GM19351 (cell line): Measurements from ENCODE around the gene ARL15.

Source experiments
- ATAC-seq: cut with Tn5 transposase; IDR thresholded peaks from one replicate; pipeline ENCODE4 v1.9.1; 2021; ENCODE audit warnings: mild to moderate bottlenecking, moderate library complexity; ENCODE audit not compliant: unreplicated experiment

Gene ARL15

GRCh38 chr5:54315736-54316528 is 5.6 kb upstream of the ARL15 start:
- ATAC-seq: no peak

GRCh38 chr5:54313311-54314270 is 3.2 kb upstream of the ARL15 start:
- ATAC-seq: no peak

GRCh38 chr5:54312499-54312898 is 2.1 kb upstream of the ARL15 start:
- no peak for ATAC-seq

GRCh38 chr5:54311176-54311677 is 854 bp upstream of the ARL15 start:
- no peak for ATAC-seq

DNA sequence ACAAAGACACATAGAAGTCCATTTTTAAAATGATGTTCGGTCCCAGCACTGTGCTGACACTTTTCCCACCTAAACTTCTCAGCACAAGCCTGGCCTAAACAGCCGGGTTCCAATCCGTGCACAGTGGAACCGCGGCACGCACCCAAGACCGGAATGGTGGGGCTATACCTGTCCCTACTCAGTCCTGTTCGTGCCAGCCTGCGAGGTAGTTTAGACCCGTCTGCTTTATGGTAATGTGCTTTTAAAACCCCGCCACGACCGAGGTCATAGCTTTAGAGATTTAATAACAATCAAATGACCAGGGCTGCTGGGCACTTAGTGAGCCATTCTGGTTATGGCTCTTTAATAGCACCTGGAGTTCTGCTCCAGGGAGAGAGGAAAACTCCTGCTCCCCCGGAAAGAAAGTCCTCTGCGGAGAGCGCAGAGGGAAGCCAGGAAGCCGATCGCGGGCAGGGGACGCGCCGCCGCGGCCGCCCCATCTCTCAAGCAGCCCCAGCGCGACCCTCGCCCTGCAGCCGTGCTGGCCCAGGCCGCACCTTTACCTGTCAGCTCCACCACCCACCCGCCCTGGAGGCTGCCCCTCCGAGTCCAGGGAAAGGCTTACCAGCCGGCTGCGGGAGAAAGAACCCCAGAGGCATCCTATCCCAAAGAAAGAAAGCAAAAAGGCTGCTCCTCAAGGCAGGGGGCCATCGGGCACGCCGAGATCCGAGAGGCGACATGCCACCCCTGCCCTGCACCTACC is 511 bp downstream of the ARL15 start:
- peak; percentile 16 for ATAC-seq

- no peak for ATAC-seq
Measured at GRCh38 chr5:54309276-54309675, 1.1 kb downstream of the ARL15 start.

- no peak for ATAC-seq
Measured at GRCh38 chr5:54307583-54307982, 2.8 kb downstream of the ARL15 start.

GRCh38 chr5:54306893-54307292 is 3.5 kb downstream of the ARL15 start:
- ATAC-seq: no peak

- ATAC-seq: no peak
Measured at GRCh38 chr5:54305737-54306136, 4.6 kb downstream of the ARL15 start.

DNA sequence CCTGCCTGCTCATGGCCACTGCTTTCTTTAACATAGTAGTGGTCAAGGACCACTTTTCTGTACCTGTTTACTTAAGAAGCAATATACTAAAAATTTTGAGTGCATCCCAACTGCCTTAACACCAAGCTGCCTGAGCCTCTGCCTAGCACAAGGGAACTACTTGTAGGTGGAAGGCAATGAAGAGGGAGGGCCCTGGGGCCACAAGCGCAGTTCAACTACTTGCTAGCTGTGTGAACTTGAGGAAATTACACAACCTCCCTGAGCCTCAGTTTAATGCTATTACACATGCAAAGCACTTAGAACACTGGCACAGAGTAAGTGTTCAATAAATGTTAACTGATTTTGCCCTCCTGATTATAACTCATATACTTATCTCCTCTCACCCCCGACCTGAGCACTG is 6.3 kb downstream of the ARL15 start:
- no peak for ATAC-seq

DNA sequence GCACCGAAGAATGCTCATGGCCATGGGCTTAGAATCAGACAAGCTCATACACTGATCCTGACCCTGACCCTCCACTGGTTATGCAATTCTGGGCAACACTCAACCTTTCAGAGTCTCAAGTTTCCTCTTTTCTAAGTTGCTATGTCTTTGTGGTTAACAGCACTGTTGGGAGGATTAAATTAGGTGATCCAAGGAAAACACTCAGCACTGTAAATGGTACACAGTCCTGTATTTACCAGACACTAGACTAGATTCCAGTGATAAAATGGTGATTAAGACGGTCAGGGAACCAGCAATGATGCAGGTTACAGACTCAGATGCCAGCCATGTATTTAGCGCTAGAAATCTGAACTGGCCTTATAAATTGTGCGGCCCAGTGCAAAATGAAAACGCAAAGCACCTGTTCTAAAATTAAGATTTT is 8.1 kb downstream of the ARL15 start:
- no peak for ATAC-seq

- no peak for ATAC-seq
Measured at GRCh38 chr5:54301849-54302248, 8.5 kb downstream of the ARL15 start.

- no peak for ATAC-seq
Measured at GRCh38 chr5:54301220-54301619, 9.2 kb downstream of the ARL15 start.

DNA sequence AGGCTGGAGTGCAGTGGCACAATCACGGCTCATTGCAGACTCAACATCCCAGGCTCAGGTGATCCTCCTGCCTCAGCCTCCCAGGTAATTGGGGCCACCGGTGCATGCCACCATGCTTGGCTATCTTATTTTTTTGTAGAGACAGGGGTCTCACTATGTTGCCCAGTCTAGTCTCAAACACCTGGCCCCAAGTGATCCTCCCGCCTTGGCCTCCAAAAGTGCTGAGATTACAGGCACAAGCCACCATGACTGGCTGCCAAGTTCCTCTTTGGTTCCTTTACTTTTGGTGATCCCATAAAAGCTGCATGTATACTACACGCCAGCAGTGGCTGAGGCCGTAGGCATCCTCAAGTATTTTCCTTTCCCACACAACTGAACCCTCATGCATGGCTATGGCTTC is 11.4 kb downstream of the ARL15 start:
- no peak for ATAC-seq

- no peak for ATAC-seq
Measured at GRCh38 chr5:54296386-54296785, 14.0 kb downstream of the ARL15 start.

GRCh38 chr5:54295651-54296276 is 14.6 kb downstream of the ARL15 start:
- ATAC-seq: no peak

DNA sequence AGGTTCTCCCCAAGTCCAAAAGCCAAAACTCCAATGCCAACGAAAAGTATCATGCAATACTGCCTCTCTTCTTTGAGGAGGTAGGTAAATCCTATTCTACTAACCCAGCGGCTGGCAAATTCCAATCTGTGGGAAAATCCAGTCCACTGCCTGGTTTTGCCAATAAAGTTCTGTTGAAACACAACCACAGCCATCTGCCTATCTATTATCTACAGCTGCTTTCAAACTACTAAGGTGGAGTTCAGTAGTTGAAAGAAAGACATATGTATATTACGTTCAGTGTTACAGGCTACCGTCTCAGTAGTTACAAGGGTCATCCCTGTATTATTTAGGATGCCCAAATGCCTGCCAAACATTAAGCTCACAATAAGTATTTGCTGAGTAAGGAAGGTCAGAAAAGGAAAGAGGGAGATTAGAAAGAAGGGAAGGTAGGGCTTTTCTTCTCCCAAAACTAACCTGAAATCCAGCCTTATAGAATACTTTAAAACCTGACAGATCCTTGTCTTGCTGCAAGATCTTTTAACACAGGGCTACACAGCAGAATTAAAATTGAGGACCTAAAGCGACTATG is 16.2 kb downstream of the ARL15 start:
- ATAC-seq: no peak

GRCh38 chr5:54292866-54293265 is 17.5 kb downstream of the ARL15 start:
- ATAC-seq: no peak

DNA sequence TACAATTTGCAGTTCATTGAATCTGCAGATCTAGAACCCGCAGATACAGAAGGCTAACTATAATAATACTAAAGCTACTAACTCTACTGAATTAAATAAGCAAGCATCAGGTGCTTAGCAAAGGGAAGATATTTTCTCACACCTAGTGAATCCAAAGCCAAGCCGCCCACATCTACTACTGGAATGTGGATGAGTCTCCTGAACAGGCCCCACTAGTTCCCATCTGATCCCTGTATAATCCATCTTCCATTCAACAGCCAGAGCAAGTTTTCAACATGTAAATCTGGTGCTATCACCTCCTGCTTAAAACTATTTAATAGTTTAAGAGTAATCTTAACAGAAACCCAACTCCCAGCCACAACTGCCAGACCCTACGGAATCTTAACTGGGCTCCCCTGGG is 18.9 kb downstream of the ARL15 start:
- no peak for ATAC-seq

DNA sequence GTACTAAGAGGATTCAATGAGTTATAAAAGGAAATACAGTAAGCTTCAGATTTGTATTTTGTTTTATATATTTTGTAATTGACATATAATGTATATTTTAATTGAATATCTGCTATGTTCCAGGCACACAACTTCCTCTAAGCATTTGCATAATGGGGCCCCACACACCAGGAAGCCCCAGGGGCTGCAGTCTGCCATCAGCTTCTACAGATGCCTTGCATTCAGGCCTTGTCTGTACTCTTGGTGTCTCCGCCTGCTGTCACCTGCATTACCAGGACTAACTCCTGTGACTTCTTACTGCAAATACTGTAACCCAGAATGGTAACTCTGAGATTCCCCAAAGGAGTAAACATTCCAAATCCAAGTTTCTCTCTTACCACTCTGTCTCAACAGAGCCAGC is 20.6 kb downstream of the ARL15 start:
- ATAC-seq: no peak
